OCI-LY1 (cell line): ENCODE data around the gene DOLPP1.

Source experiments
- H2AFZ ChIP-seq: fragments of 200-600 bp; sonication (generic), shearing (Covaris generic); 2 replicates; pipeline ENCODE4 v1.6.0; 2014; ENCODE audit warnings: antibody characterized with exemption, mild to moderate bottlenecking, low read length
- H3F3A ChIP-seq: fragments of 200-600 bp; sonication (generic), shearing (Covaris generic); 2 replicates; pipeline ENCODE4 v1.6.0; 2014; ENCODE audit warnings: mild to moderate bottlenecking, antibody characterized with exemption, low read length, moderate library complexity; ENCODE audit not compliant: insufficient read depth
- H3K27ac ChIP-seq: fragments of 200-600 bp; sonication (generic); 2 replicates; pipeline ENCODE4 v1.5.1; 2014; ENCODE audit warnings: low read length, mixed run types, mild to moderate bottlenecking, low read depth; ENCODE audit not compliant: poor library complexity, severe bottlenecking
- H3K27me3 ChIP-seq: fragments of 200-600 bp; sonication (generic); 2 replicates; pipeline ENCODE4 v1.6.0; 2014; ENCODE audit warnings: antibody characterized with exemption, mild to moderate bottlenecking, low read length, moderate library complexity; ENCODE audit not compliant: insufficient read depth
- H3K36me3 ChIP-seq: fragments of 200-600 bp; sonication (generic); 2 replicates; pipeline ENCODE4 v1.6.1; 2014; ENCODE audit warnings: mild to moderate bottlenecking, antibody characterized with exemption, low read length, moderate library complexity, mixed read lengths; ENCODE audit not compliant: insufficient read depth
- H3K4me1 ChIP-seq: fragments of 200-600 bp; sonication (generic); 2 replicates; pipeline ENCODE4 v1.5.1; 2014; ENCODE audit warnings: mild to moderate bottlenecking, low read length, moderate library complexity; ENCODE audit not compliant: insufficient read depth, severe bottlenecking
- H3K4me2 ChIP-seq: fragments of 200-600 bp; sonication (generic), shearing (Covaris generic); 2 replicates; pipeline ENCODE4 v1.6.1; 2014; ENCODE audit warnings: low read length
- H3K4me3 ChIP-seq: fragments of 200-600 bp; sonication (generic); 2 replicates; pipeline ENCODE4 v1.5.1; 2014; ENCODE audit warnings: low read length, low read depth, mild to moderate bottlenecking, mixed read lengths; ENCODE audit not compliant: poor library complexity, severe bottlenecking
- H3K79me2 ChIP-seq: fragments of 200-600 bp; shearing (Covaris generic); 2 replicates; pipeline ENCODE4 v1.6.1; 2016; ENCODE audit warnings: mixed run types, low read length, mixed read lengths; ENCODE audit not compliant: insufficient read depth
- H3K9ac ChIP-seq: fragments of 200-600 bp; sonication (generic), shearing (Covaris generic); 2 replicates; pipeline ENCODE4 v1.6.1; 2014; ENCODE audit warnings: mild to moderate bottlenecking, low read length, mixed read lengths
- H3K9me2 ChIP-seq: fragments of 200-600 bp; sonication (generic), shearing (Covaris generic); 2 replicates; pipeline ENCODE4 v1.6.1; 2014; ENCODE audit warnings: low read depth, mild to moderate bottlenecking, low read length, mixed read lengths
- H3K9me3 ChIP-seq: fragments of 200-600 bp; shearing (Covaris generic); 2 replicates; pipeline ENCODE4 v1.6.1; 2014; ENCODE audit warnings: low read length, mixed read lengths
- H4K20me1 ChIP-seq: fragments of 200-600 bp; sonication (generic), shearing (Covaris generic); 2 replicates; pipeline ENCODE4 v1.6.0; 2016; ENCODE audit warnings: mild to moderate bottlenecking, low read length; ENCODE audit not compliant: insufficient read depth
- CTCF ChIP-seq: fragments of 200-600 bp; sonication (generic), shearing (Covaris generic); IDR thresholded peaks from 2 replicates; pipeline ENCODE4 v1.5.1; 2017; ENCODE audit warnings: mild to moderate bottlenecking, antibody characterized with exemption, low read length, moderate library complexity, mixed read lengths
- EZH2 ChIP-seq: fragments of 200-600 bp; sonication (generic), shearing (Covaris generic); IDR thresholded peaks from 2 replicates; pipeline ENCODE4 v1.8.0; 2017; ENCODE audit warnings: borderline replicate concordance, mixed run types, mild to moderate bottlenecking, antibody characterized with exemption, low read length, moderate library complexity, mixed read lengths

Gene DOLPP1

GRCh38 chr9:129124506-129125069, 43.7 kb downstream of the DOLPP1 start:
- Histone ChIP-seq H3K9me3 (no peaks in the 10 kb centered on the region), H3K27me3 (no peaks in the 10 kb centered on the region), H3K4me2 (no peak overlapping the region), H3K79me2 (no peaks in the 10 kb centered on the region), H2AFZ (no peak overlapping the region), H3K4me3 (no peak overlapping the region), H4K20me1 (no peaks in the 10 kb centered on the region), H3K9me2 (no peaks in the 10 kb centered on the region), H3K27ac (no peak overlapping the region), H3K9ac (no peak overlapping the region), H3K4me1 (no peaks in the 10 kb centered on the region), H3F3A (no peaks in the 10 kb centered on the region), H3K36me3 (peaks cover 57% of the 10 kb centered on the region)
- no peak for TF ChIP-seq EZH2
- no peak for TF ChIP-seq CTCF

- H3K9me2 ChIP-seq = no peaks in the 10 kb centered on the region
- H3K4me1 ChIP-seq = no peaks in the 10 kb centered on the region
These were observed 44.6 kb downstream of the DOLPP1 start for GRCh38 chr9:129125478-129125877.

GRCh38 chr9:129126749-129127618, 46.1 kb downstream of the DOLPP1 start:
- Histone ChIP-seq H3K4me1 (peaks cover 8% of the 10 kb centered on the region), H3K4me2 (no peak overlapping the region), H3K9me3 (no peaks in the 10 kb centered on the region), H3K4me3 (no peak overlapping the region), H3K36me3 (peaks cover 64% of the 10 kb centered on the region), H3F3A (no peaks in the 10 kb centered on the region), H3K9me2 (no peaks in the 10 kb centered on the region), H4K20me1 (no peaks in the 10 kb centered on the region), H2AFZ (no peak overlapping the region), H3K79me2 (no peaks in the 10 kb centered on the region), H3K27ac (no peak overlapping the region), H3K9ac (no peak overlapping the region), H3K27me3 (no peaks in the 10 kb centered on the region)
- TF ChIP-seq CTCF (no peak), EZH2 (no peak)

More at GRCh38 chr9:129125478-129125877, 44.6 kb downstream of the DOLPP1 start:
- TF ChIP-seq EZH2 (no peak), CTCF (no peak)
- Histone ChIP-seq H3K9ac (no peak overlapping the region), H2AFZ (no peak overlapping the region), H3K9me3 (no peaks in the 10 kb centered on the region), H3K27me3 (no peaks in the 10 kb centered on the region), H3F3A (no peaks in the 10 kb centered on the region), H3K27ac (no peak overlapping the region), H3K4me3 (no peak overlapping the region), H3K4me2 (no peak overlapping the region), H4K20me1 (no peaks in the 10 kb centered on the region), H3K79me2 (no peaks in the 10 kb centered on the region), H3K36me3 (peaks cover 66% of the 10 kb centered on the region)
